Activated CD4-positive, alpha-beta T cell treated with anti-CD3 and anti-CD28 coated beads for 36 hours (primary cell): Measurements from ENCODE around the gene OPRD1. TPM values are rescaled to one million over a fixed set of nuclear protein-coding genes. Genes with fewer than 3 reads are reported as not detected.

Experiments
- ATAC-seq: fragments of 200-7000 bp; cut with Tn5 transposase; one replicate; pipeline ENCODE4 v1.10.0; 2021; ENCODE audit warnings: mild to moderate bottlenecking, moderate library complexity
- CTCF ChIA-PET: fragments of 350-600 bp; sonication (Branson Sonifier 250); formaldehyde crosslinking; loops from one replicate; lab custom pipeline; 2021; ENCODE audit warnings: antibody characterized with exemption; lab: Charles Lee
- POLR2A ChIA-PET: fragments of 350-600 bp; sonication (Branson Sonifier 250); formaldehyde crosslinking; loops from one replicate; lab custom pipeline; 2021; ENCODE audit warnings: antibody characterized with exemption, inconsistent platforms; lab: Charles Lee
- DNase-seq: peaks from one replicate; pipeline ENCODE4 v3.0.0-alpha.2; 2020
- H3K27ac Mint-ChIP-seq: one replicate; pipeline ENCODE4 v1.8.0; 2021; ENCODE audit warnings: mixed read lengths
- H3K27me3 Mint-ChIP-seq: one replicate; pipeline ENCODE4 v1.8.0; 2021; ENCODE audit warnings: mixed read lengths
- H3K36me3 Mint-ChIP-seq: one replicate; pipeline ENCODE4 v1.8.0; 2021; ENCODE audit warnings: low read depth, mixed read lengths
- H3K4me1 Mint-ChIP-seq: one replicate; pipeline ENCODE4 v1.8.0; 2021; ENCODE audit warnings: mixed read lengths
- H3K4me3 Mint-ChIP-seq: one replicate; pipeline ENCODE4 v1.8.0; 2021; ENCODE audit warnings: mild to moderate bottlenecking, moderate library complexity, mixed read lengths
- H3K9me3 Mint-ChIP-seq: one replicate; pipeline ENCODE4 v1.8.0; 2021; ENCODE audit warnings: low read depth, mixed read lengths
- intact Hi-C, 2 experiments: fragments of 100-400 bp; cut with DNase I in 1 of 2; cut with micrococcal nuclease in 1 of 2; formaldehyde crosslinking; loops; one replicate each; pipeline versions ENCODE4 v1.14.2 to v1.15.1; 2022 to 2024; cut with DNase I, micrococcal nuclease
- total RNA-seq, 2 experiments: library from RNA; stranded (reverse); gene quantifications; one replicate each; pipeline ENCODE4 v1.2.3, GENCODE V29; 2021

Gene OPRD1
- total RNA-seq, 2 experiments from 2014 or later = 0.02 TPM; not detected in 1

- ChIA-PET CTCF (interaction anchor here (0.9 to 1.0 kb wide), 3 partner anchors 145 to 293 kb away, joined by 3 to 5 read pairs (median 3); no protein-coding TSS in a partner anchor), POLR2A (no interaction called here)
- intact Hi-C loops = loop anchor here (1.0 to 5.0 kb wide), 8 partner anchors 27 to 1830 kb away; partner anchors contain the start of genes EPB41 (in 1 of the 2), MECR (in 1 of the 2), SRSF4 (in 1 of the 2) and TMEM200B (in 1 of the 2)
- H3K4me1 Mint-ChIP-seq = peaks cover 43% of the 10 kb centered on the region
- peak; percentile 77 for ATAC-seq
- peak overlapping the region; percentile 88 for H3K27ac Mint-ChIP-seq
- peak; percentile 95 for DNase-seq
- H3K4me3 Mint-ChIP-seq = peak overlapping the region; percentile 90
- no peaks in the 10 kb centered on the region for H3K9me3 Mint-ChIP-seq
- H3K27me3 Mint-ChIP-seq = no peaks in the 10 kb centered on the region
- H3K36me3 Mint-ChIP-seq = no peaks in the 10 kb centered on the region
Measured at GRCh38 chr1:28886731-28887418, 74.9 kb downstream of the OPRD1 start.

- POLR2A ChIA-PET = interaction anchor here (0.5 kb wide), 1 partner anchor 374 kb away, joined by 3 read pairs; no protein-coding TSS in a partner anchor
- DNase-seq = peak; percentile 50
Measured at GRCh38 chr1:28887419-28887834, 75.5 kb downstream of the OPRD1 start.

GRCh38 chr1:28887835-28888682 is 76.1 kb downstream of the OPRD1 start:
- POLR2A ChIA-PET = interaction anchor here (0.5 kb wide), 1 partner anchor 375 kb away, joined by 3 read pairs; no protein-coding TSS in a partner anchor
- peak overlapping the region; percentile 90 for H3K4me3 Mint-ChIP-seq

More at GRCh38 chr1:28887419-28887834, 75.5 kb downstream of the OPRD1 start:
- intact Hi-C loops = loop anchor here (1.0 to 5.0 kb wide), 8 partner anchors 27 to 1830 kb away; partner anchors contain the start of genes EPB41 (in 1 of the 2), MECR (in 1 of the 2), SRSF4 (in 1 of the 2) and TMEM200B (in 1 of the 2)
- H3K9me3 Mint-ChIP-seq = no peaks in the 10 kb centered on the region
- H3K4me3 Mint-ChIP-seq = peak overlapping the region; percentile 90
- peak overlapping the region; percentile 89 for H3K27ac Mint-ChIP-seq
- peaks cover 39% of the 10 kb centered on the region for H3K4me1 Mint-ChIP-seq
- H3K27me3 Mint-ChIP-seq = no peaks in the 10 kb centered on the region
- ATAC-seq = no peak
- CTCF ChIA-PET = interaction anchor here (1.0 kb wide), 3 partner anchors 12 to 146 kb away, joined by 3 to 5 read pairs (median 3); no protein-coding TSS in a partner anchor
- H3K36me3 Mint-ChIP-seq = no peaks in the 10 kb centered on the region

GRCh38 chr1:28888915-28889314 is 76.9 kb downstream of the OPRD1 start:
- intact Hi-C loops = loop anchor here (5.0 kb wide), 5 partner anchors 38 to 1828 kb away; partner anchors contain the start of genes SRSF4 (in 1 of the 2) and TMEM200B (in 1 of the 2)
- no peak overlapping the region for H3K27ac Mint-ChIP-seq
- peak overlapping the region; percentile 2 for H3K4me3 Mint-ChIP-seq
- ChIA-PET CTCF (interaction anchor here (1.2 kb wide), 1 partner anchor 10 kb away, joined by 4 read pairs; no protein-coding TSS in a partner anchor), POLR2A (interaction anchor here (0.9 kb wide), 1 partner anchor 25 kb away, joined by 3 read pairs; the partner anchor contains the start of gene EPB41)
- H3K27me3 Mint-ChIP-seq = no peaks in the 10 kb centered on the region
- no peaks in the 10 kb centered on the region for H3K36me3 Mint-ChIP-seq
- ATAC-seq (no peak), DNase-seq (no peak)
- no peaks in the 10 kb centered on the region for H3K9me3 Mint-ChIP-seq
- peaks cover 43% of the 10 kb centered on the region for H3K4me1 Mint-ChIP-seq

More at GRCh38 chr1:28887835-28888682, 76.1 kb downstream of the OPRD1 start:
- no peak for ATAC-seq
- Mint-ChIP-seq H3K36me3 (no peaks in the 10 kb centered on the region), H3K27ac (peak overlapping the region; percentile 89), H3K27me3 (no peaks in the 10 kb centered on the region), H3K9me3 (no peaks in the 10 kb centered on the region), H3K4me1 (peaks cover 39% of the 10 kb centered on the region)
- peak; percentile 17 for DNase-seq
- CTCF ChIA-PET = interaction anchor here (0.8 to 1.2 kb wide), 6 partner anchors 11 to 151 kb away, joined by 3 to 5 read pairs (median 3); no protein-coding TSS in a partner anchor
- intact Hi-C loops = loop anchor here (1.0 to 5.0 kb wide), 8 partner anchors 26 to 1829 kb away; partner anchors contain the start of genes EPB41 (in 1 of the 2), MECR (in 1 of the 2), SRSF4 (in 1 of the 2) and TMEM200B (in 1 of the 2)

- ChIA-PET CTCF (no interaction called here), POLR2A (interaction anchor here (0.9 kb wide), 1 partner anchor 25 kb away, joined by 3 read pairs; the partner anchor contains the start of gene EPB41)
- Mint-ChIP-seq H3K4me1 (peaks cover 41% of the 10 kb centered on the region), H3K27ac (no peak overlapping the region), H3K27me3 (no peaks in the 10 kb centered on the region), H3K36me3 (peaks cover 1% of the 10 kb centered on the region), H3K9me3 (no peaks in the 10 kb centered on the region), H3K4me3 (no peak overlapping the region)
- intact Hi-C loops = loop anchor here (5.0 kb wide), 5 partner anchors 38 to 1828 kb away; partner anchors contain the start of genes SRSF4 (in 1 of the 2) and TMEM200B (in 1 of the 2)
- ATAC-seq (no peak), DNase-seq (no peak)
Measured at GRCh38 chr1:28889357-28889756, 77.4 kb downstream of the OPRD1 start.

- POLR2A ChIA-PET = interaction anchor here (0.6 kb wide), 1 partner anchor 181 kb away, joined by 3 read pairs; no protein-coding TSS in a partner anchor
- peaks cover 32% of the 10 kb centered on the region for H3K4me1 Mint-ChIP-seq
- CTCF ChIA-PET = interaction anchor here (0.7 to 6.1 kb wide), 5 partner anchors 13 to 143 kb away, joined by 3 to 51 read pairs (median 3); partner anchors contain the start of gene EPB41
- H3K9me3 Mint-ChIP-seq = no peaks in the 10 kb centered on the region
- no peak overlapping the region for H3K27ac Mint-ChIP-seq
- H3K4me3 Mint-ChIP-seq = no peak overlapping the region
- no peaks in the 10 kb centered on the region for H3K27me3 Mint-ChIP-seq
- no peak for ATAC-seq
- DNase-seq = no peak
- H3K36me3 Mint-ChIP-seq = peaks cover 2% of the 10 kb centered on the region
- intact Hi-C loops = no loop called here
Measured at GRCh38 chr1:28890435-28890834, 78.5 kb downstream of the OPRD1 start.

- H3K9me3 Mint-ChIP-seq = no peaks in the 10 kb centered on the region
- ChIA-PET CTCF (interaction anchor here (0.7 to 6.1 kb wide), 6 partner anchors 9 to 143 kb away, joined by 3 to 51 read pairs (median 3); partner anchors contain the start of gene EPB41), POLR2A (interaction anchor here (0.6 kb wide), 1 partner anchor 181 kb away, joined by 3 read pairs; no protein-coding TSS in a partner anchor)
- no peak for DNase-seq
- no peaks in the 10 kb centered on the region for H3K27me3 Mint-ChIP-seq
- ATAC-seq = no peak
- H3K27ac Mint-ChIP-seq = no peak overlapping the region
- H3K36me3 Mint-ChIP-seq = peaks cover 2% of the 10 kb centered on the region
- intact Hi-C loops = no loop called here
- peaks cover 28% of the 10 kb centered on the region for H3K4me1 Mint-ChIP-seq
- H3K4me3 Mint-ChIP-seq = no peak overlapping the region
Measured at GRCh38 chr1:28890836-28891235, 78.9 kb downstream of the OPRD1 start.

GRCh38 chr1:28891256-28891655 is 79.3 kb downstream of the OPRD1 start:
- ChIA-PET POLR2A (interaction anchor here (0.6 kb wide), 1 partner anchor 180 kb away, joined by 3 read pairs; no protein-coding TSS in a partner anchor), CTCF (interaction anchor here (0.7 to 6.1 kb wide), 6 partner anchors 9 to 142 kb away, joined by 3 to 51 read pairs (median 3); partner anchors contain the start of gene EPB41)
- intact Hi-C loops = no loop called here
- no peak overlapping the region for H3K4me3 Mint-ChIP-seq
- no peaks in the 10 kb centered on the region for H3K9me3 Mint-ChIP-seq
- peaks cover 2% of the 10 kb centered on the region for H3K36me3 Mint-ChIP-seq
- no peak overlapping the region for H3K27ac Mint-ChIP-seq
- peaks cover 25% of the 10 kb centered on the region for H3K4me1 Mint-ChIP-seq
- ATAC-seq (no peak), DNase-seq (no peak)
- H3K27me3 Mint-ChIP-seq = no peaks in the 10 kb centered on the region

- H3K9me3 Mint-ChIP-seq = no peaks in the 10 kb centered on the region
- CTCF ChIA-PET = interaction anchor here (0.5 to 6.1 kb wide), 6 partner anchors 8 to 288 kb away, joined by 3 to 51 read pairs (median 3); partner anchors contain the start of gene SRSF4
- ATAC-seq (peak; percentile 44), DNase-seq (peak; percentile 52)
- H3K4me3 Mint-ChIP-seq = no peak overlapping the region
- H3K27ac Mint-ChIP-seq = no peak overlapping the region
- H3K4me1 Mint-ChIP-seq = peaks cover 21% of the 10 kb centered on the region
- peaks cover 2% of the 10 kb centered on the region for H3K36me3 Mint-ChIP-seq
- no peaks in the 10 kb centered on the region for H3K27me3 Mint-ChIP-seq
- intact Hi-C loops = no loop called here
- POLR2A ChIA-PET = interaction anchor here (0.6 to 1.3 kb wide), 3 partner anchors 8 to 42 kb away, joined by 3 to 5 read pairs (median 3); no protein-coding TSS in a partner anchor
Measured at GRCh38 chr1:28893403-28894102, 81.6 kb downstream of the OPRD1 start.
